ENCODE measurements around the gene GPR39. TPM values are rescaled to one million over a fixed set of nuclear protein-coding genes. Genes with fewer than 3 reads are reported as not detected.

Gene GPR39
- total and polyA plus RNA-seq, 12 donors: 0.04 TPM; not detected in 11

DNA sequence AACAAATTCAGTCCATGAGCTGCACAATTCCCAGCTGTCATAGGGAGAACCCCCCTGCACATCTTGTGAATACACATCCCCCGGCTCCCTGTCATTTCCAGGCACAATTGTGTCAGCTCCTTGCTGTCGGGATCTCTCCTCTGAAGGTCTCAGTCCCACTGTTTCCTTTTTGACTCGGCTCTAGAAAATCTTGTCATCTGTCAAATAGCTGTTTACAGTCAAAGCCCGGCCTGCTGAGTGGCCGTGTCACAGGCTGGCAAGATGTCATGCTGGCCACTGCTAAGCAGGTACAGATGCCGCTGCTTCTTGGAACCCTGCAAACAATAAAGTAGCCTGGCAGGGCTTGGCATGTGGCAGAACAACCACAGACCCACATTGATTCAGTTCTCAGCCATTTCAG lies 191.7 kb downstream of the GPR39 start:
- H3K9me3 ChIP-seq: no peaks in the 10 kb centered on the region
- ATAC-seq: no peak

DNA sequence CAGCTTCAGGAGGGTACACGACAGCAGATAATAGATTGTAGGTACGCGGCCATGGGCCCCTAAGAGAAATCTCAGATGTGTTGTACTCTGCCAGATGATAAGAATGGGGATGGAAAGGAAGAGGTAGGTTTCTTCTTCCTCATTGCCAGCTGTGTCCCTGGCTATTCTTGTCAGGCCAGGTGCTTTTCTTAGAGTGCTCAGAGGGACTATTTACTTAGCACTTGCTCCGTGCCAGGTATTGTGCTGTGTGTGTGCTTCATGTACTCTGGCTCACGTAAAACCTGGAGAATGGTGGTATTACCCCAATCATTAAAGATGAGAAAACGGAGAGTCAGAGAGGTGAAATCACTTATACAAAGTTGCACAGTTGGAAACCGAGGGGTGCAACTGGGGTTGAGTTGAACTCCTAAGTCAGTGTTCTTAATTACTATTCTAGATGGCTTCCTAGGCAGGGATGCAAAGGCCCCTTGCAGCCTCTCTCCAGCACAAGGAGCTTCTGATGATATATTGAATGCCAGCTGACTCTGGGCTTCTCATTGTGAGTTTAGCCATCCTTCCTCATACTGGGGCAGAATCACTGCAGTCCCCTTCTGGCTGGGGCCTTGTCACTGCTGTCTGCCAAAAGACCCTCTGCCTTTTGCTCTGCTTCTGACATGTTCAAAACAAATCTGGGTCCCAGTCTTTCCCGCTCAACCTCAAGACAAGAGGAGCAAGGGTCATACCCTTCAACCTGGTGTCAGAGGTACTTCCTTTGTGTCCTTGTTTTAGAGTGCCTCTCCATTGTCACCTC lies 192.7 kb downstream of the GPR39 start:
- H3K36me3 ChIP-seq: no peaks in the 10 kb centered on the region
- intact Hi-C loops (cut with DNase I): no loop called here
- no peak for DNase-seq
- TF ChIP-seq, protein P1, sequence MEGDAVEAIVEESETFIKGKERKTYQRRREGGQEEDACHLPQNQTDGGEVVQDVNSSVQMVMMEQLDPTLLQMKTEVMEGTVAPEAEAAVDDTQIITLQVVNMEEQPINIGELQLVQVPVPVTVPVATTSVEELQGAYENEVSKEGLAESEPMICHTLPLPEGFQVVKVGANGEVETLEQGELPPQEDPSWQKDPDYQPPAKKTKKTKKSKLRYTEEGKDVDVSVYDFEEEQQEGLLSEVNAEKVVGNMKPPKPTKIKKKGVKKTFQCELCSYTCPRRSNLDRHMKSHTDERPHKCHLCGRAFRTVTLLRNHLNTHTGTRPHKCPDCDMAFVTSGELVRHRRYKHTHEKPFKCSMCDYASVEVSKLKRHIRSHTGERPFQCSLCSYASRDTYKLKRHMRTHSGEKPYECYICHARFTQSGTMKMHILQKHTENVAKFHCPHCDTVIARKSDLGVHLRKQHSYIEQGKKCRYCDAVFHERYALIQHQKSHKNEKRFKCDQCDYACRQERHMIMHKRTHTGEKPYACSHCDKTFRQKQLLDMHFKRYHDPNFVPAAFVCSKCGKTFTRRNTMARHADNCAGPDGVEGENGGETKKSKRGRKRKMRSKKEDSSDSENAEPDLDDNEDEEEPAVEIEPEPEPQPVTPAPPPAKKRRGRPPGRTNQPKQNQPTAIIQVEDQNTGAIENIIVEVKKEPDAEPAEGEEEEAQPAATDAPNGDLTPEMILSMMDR (IDR thresholded peaks at IDR 0.05): no peak
- H3K9me3 ChIP-seq: no peaks in the 10 kb centered on the region
- H3K27me3 ChIP-seq: peaks cover 0 to 20% (median 2%) of the 10 kb centered on the region in 7 donors
- H3K4me1 ChIP-seq: no peaks in the 10 kb centered on the region
- H3K27ac ChIP-seq: no peak overlapping the region
- no peak overlapping the region for H3K4me3 ChIP-seq
- no peak for ATAC-seq
- 84 to 91% methylated on average over 8 of the region's 8 CpGs for WGBS, 2 donors

More for the DNA sequence above, 191.7 kb downstream of the GPR39 start:
- Histone ChIP-seq H3K36me3 (no peaks in the 10 kb centered on the region), H3K27ac (no peak overlapping the region), H3K4me3 (no peak overlapping the region), H3K4me1 (no peaks in the 10 kb centered on the region), H3K27me3 (peaks cover 0 to 17% (median 6%) of the 10 kb centered on the region in 7 donors)
- TF ChIP-seq, protein P1 (IDR thresholded peaks at IDR 0.05): no peak
- intact Hi-C loops (cut with DNase I): no loop called here
- no peak for DNase-seq
- 35% methylated on average over 6 of the region's 6 CpGs for WGBS, 2 donors

DNA sequence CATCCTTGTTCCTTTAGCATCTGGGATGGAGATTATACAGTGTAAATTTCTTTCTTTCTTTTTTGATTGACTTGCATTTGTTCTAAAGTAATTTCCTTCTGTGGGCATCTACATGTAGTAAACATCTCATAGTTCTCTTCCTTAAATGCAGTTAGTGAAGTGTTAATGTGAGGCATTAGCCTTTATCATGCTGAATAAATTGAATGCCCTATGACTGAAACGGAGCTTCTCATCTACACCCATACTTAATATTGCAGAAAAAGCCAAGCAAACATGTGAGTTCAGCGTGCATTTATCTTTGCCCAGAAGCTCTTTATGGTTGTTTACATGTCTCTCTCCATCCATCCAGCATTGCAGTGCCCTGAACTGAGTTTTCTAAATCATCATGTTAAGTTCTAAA lies 195.1 kb downstream of the GPR39 start:
- no peak overlapping the region for H3K27ac ChIP-seq
- no peaks in the 10 kb centered on the region for H3K36me3 ChIP-seq
- WGBS, 2 donors: 57 to 73% methylated on average over 2 of the region's 2 CpGs
- no peak overlapping the region for H3K4me3 ChIP-seq
- H3K27me3 ChIP-seq: peaks cover 0 to 17% (median 0%) of the 10 kb centered on the region in 7 donors
- intact Hi-C loops (cut with DNase I): no loop called here
- TF ChIP-seq, protein P1 (IDR thresholded peaks at IDR 0.05): no peak
- DNase-seq (no peak), ATAC-seq (no peak)
- H3K9me3 ChIP-seq: no peaks in the 10 kb centered on the region
- no peaks in the 10 kb centered on the region for H3K4me1 ChIP-seq

DNA sequence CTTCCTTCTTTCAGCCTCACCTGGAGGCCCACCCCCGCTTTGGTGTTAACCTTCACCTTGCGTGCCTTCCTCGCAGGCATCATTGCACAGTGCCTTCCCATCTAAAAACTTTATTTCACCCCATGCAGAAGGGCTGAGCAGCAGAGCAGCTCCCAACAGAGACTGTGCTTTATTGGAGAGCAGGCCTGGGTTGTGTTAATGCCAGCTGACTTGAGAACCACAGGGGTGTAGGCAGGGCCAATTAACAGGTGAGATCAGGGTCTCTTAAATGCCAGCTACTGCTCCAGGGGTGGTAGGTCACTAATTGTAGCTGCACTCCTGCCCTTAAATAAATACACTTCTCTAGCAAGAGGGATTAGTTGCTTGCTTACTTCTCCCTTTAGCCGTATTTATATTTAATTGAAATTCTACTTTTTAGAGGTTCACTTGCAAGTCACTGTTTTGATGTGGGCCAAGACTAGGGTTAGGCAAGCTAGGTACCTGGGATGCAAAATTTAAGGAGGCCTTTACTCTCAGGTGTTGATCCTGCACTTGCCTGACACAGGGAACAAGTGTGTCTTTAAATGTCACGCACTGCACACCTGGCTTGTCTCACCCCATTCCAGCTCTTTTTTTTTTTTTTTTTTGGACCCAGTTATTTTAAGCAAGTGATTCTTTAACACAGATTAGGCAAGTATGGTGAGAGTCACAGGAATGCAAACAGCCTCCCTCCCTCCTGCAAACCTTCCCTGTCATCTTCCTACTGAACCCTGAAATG lies 198.9 kb downstream of the GPR39 start:
- TF ChIP-seq, protein P1 (IDR thresholded peaks at IDR 0.05): no peak
- intact Hi-C loops (cut with DNase I): no loop called here
- H3K27ac ChIP-seq: no peak overlapping the region
- DNase-seq: no peak
- H3K4me1 ChIP-seq: no peaks in the 10 kb centered on the region
- peaks cover 0 to 12% (median 0%) of the 10 kb centered on the region in 7 donors for H3K27me3 ChIP-seq
- H3K9me3 ChIP-seq: no peaks in the 10 kb centered on the region
- no peak for ATAC-seq
- H3K36me3 ChIP-seq: no peaks in the 10 kb centered on the region
- no peak overlapping the region for H3K4me3 ChIP-seq
- 74 to 86% methylated on average over 5 of the region's 5 CpGs for WGBS, 2 donors

Measured in heart right ventricle (tissue), 16 donors.